Measurements from ENCODE around the gene KCNN3.
A peak's percentile ranks its signal among the peaks of the same experiment; 100 is the strongest.
"Not testable (repeated sequence)": the region's sequence is repeated elsewhere in the genome, so short reads cannot be mapped to it uniquely, and the experiment has no call there.

Gene KCNN3

DNA sequence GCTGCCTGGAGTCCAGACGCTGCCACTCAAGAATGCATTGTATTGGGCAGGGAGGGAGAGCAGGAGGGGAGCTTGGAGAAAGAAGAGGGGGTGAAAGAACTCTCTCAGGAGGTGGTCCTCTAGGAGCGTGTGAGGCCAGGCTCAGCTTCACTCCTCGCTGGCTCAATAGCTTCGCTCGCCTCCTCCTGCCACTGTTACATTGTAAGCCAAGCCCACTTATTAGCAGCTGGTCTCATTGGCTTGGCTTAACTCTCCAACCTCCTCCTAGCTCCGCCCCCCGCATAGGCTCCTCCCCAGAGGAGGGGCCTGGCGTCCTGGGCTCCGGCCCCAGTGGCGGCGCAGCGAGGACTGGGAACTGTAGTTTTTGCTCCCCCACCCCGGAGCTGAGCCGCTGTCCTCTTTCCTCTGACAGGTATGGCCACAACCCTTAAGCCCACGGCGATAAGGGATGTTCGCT, at the start of gene KCNN3:
Gene KCNN3 (minus strand): TSS at position 167 of the 457 bp plus-strand sequence. CDS start 317 bp downstream, outside the sequence.
- peak; percentile 98 for DNase-seq

DNA sequence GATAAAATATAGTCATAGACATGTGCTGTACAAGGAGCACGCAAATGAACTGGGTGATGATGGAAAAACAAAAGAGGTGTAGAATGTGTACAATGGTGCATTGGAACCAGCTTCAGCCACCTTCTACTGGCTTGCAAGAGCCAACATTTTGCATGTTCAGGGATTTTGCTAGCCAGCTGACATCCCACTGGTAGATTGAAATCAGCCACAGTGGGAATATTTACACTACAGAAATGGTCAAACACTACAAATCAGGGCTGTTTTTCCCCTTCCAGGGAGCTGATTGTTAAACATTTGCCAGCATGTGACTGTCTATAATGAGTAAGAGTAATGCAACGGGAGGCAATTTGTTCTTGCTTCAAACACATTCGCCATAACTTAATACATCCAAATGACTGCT, 43.2 kb upstream of the KCNN3 start:
- DNase-seq: no peak

DNA sequence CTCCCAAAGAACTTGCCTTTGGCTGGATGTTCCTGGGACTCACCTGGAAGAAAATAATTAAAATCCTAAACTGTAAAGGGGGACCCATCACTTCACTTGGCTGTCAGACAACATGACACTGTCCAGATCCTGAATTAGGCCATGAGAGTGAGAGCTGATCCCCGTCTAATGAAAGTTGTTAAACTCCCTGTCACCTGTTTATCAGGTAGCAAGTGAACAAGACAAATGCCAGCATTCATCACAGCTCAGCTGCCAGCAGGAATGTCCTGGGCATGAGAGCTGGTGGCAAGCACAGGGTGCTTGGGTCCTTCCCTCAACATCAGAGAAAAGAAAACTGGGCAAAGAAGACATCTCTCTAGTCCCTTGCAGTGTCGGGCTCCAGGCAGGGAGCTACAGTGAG, 42.7 kb upstream of the KCNN3 start:
- no peak for DNase-seq

DNA sequence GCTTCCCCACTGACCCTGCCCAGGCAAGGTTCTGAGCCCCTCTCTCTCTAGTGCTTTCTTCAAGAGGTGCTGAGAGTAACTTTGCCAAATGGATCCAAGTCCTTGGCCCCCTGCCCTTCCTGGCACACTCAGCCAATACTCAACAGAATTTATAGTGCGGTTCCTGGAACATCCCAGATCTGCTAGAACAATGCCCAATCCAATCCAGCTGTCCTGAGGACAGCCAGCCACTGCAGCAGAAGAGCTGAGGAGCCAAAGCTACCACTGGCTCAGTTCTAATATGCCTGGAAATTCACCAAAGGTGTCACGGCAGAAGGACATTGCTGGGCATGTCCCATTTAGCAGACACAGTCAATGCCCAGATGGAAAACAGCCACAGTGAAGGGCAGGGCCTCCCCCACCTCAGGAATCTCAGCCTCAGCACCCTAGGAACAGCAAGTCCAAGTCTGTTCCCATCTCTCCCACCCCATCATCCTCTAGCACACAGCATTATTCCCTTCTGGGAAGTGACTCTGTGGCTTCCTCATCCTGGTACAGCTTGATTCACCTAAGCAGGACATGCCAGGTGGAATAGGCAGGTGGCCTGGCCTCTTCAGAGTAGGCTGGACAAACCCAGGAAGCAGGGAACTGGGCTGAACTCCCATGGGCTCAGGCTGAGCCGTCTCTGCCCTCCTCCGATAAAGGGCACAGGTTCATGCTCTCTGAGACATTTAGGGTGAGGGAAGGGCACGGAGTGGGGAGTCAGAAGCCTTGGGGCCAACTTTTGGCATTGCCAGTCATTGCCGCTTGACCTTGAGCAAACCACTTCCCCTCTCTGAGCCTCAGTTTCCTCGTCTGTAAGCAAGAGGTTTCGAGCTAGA, 41.8 kb upstream of the KCNN3 start:
- DNase-seq: no peak

DNA sequence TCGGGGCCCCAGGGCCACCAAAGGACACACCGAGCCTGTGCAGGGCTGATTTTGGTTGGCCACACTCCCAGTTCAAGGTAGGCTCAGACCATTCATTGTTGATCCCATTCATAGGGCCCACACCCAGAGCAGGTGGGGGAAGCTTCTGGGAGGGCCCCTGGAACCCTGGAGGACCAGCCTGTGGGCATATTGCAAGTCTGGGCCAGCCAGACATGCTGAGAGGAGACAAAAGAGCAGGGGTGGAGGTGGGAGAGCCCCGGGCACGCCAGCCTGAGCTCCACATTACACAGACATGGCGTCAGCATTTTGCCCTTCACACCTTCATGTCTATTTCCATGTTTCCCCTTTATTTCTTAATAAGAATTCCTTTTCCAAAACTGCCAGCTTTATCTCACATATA, 40.8 kb upstream of the KCNN3 start:
- DNase-seq: no peak

DNA sequence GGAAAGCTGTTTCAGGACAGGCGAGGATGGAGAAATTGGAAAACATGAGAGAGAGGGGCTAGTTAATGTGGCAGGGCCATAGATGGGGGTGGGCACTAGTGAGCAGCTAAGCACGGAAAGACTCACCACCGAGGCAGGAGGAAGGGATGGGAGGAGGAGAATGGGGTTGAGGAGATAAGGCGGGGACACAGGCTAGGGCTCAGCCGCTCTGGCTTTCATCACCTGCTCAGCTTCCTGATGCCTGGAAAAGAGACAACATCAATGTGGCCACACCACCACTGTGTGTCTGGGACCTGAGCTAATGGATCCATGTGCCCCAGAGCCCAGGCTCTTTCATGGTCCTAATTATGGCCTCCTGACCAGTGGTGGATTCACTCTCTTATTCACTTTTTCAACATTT, 38.9 kb upstream of the KCNN3 start:
- DNase-seq: no peak

DNA sequence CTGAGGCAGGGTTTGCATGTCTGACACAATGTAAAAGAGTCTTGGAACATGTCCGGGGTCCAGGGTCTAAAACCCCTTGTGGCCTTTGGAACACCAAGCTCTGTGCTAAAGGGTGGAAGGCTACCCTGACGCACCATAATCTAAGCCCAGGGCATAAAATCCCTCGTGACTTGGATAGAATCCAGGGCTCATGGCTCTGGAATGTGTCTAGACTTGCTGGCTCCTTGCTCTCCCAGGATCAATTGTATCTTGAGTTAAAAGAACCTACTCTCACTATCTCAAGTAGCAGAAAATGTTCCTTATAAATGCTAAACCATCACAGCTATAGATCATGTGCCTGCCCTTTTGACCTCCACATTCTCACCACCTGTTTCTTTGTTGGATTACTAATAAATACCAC, 38.0 kb upstream of the KCNN3 start:
- not testable (repeated sequence) for DNase-seq

DNA sequence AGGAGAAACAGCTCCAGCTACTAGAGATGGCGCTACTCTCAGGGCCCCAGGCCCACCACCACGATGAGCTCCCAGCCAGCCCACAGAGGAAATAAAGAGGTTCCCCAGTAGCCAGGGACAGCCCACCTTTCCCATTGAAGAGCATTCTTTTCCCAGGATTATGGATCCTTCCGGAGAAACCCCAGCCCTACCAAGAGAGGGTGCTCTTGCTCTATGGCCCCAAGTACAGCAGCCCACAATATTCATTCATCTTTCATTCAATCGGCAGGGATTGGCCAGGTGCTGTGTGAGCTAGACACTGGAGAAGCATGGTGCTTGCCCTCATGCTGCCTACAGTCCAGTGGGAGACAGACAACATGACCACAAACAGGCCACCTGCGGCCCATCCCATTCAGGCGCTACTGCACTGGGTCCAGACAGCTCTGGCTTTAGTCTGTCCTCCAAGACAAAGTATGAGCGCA, 36.6 kb upstream of the KCNN3 start:
- DNase-seq: no peak

DNA sequence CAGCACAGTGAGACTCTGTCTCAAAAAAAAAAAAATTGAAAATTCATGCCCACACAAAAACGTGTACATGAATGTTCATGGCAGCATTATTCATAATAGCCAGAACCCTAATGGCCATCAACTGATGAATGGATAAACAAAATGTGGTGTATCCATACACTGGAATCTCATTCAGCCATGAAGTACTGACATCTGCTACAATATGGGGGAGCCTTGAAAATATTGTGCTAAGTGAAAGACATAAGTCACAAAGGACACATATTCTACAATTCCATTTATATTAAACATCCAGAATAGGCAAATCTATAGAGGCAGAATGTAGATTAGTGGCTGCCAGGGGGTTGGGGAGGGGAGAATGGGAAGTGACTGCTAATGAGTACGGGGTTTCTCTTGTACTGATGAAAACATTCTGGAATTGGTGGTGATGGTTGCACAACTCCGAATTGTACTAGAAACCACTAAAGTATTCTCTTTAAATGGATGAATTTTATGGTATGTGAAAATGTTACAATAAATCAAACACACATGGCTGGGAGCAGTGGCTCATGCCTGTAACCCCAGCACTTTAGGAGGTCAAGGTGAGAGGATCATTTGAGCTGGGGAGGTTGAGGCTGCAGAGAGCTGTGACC, 33.0 kb upstream of the KCNN3 start:
- DNase-seq: no peak

DNA sequence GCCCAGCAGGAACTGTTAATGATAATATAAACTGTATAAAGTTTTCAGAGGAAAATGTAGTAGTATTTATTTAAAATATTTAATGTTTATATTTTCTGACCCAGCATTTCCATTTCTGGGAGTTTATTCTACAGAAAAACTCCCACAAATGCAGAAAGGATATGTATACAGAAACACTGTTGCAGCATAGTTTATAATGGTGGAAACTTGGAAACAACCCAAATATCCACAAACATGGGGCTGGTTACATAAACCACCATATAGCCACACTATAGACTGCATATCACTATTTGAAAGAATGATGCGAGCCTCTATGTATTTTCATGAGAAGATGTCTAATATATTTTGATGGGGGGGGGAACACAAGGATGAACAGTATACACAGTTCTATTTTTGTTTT, 31.5 kb upstream of the KCNN3 start:
- DNase-seq: no peak

DNA sequence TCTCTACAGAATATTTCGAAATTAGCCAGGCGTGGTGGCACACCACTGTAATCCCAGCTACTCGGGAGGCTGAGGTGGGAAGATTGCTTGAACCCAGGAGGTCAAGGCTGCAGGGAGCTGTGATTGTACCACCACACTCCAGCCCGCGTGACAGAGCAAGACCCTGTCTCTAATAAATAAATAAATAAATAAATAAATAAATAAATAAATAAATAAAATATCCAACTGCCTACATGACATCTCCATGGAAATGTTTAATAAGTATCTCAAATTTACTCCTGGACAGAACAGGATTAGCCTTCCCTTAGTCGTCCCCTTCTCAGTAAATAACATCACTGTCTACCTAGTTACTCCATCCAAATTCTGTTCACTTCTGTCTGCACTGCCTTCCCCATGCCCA, 29.0 kb upstream of the KCNN3 start:
- no peak for DNase-seq

DNA sequence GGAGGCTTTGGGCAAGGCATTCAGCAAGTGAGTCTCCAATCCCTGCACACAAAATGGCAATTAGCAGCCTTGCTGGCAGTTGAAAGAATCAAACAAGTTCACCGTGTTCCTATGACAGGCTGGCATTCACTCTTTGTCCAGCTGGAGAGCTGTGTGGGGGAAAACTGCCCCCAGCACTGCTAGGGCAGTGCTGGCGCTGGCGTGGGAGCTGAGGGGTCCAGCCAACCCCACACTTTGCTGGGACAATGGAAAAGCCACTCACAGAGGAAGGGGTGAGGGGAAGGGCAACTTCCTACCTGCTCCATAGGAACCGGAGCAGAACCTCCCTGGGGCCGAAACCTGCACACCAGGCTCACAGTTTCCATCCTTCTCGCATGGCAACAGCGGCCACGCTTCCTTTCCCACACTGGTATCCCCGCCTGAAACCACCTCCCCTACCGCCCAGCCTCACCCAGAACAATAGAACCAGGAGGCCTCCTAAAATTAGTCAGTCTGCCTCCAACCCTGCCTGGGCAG, 26.7 kb upstream of the KCNN3 start:
- no peak for DNase-seq

DNA sequence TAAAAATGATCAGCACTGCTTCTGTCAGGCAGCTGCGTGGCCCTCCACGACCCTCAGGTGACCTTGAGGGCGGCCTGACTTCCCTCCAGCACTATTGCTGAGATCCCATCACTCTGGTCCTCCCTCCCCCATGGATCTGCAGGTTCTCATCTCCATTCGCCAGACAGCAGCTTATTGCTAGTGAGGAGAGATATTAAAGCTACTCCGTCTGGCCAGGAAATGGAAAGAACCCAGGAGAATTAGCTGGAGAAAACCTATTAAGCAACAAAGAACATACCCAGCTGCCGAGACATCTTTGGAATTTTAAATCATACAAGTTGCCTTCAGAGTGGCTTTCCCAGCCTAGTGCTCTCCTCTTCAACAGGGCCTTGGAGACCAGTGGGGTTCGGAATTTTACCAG, 25.7 kb upstream of the KCNN3 start:
- DNase-seq: no peak

DNA sequence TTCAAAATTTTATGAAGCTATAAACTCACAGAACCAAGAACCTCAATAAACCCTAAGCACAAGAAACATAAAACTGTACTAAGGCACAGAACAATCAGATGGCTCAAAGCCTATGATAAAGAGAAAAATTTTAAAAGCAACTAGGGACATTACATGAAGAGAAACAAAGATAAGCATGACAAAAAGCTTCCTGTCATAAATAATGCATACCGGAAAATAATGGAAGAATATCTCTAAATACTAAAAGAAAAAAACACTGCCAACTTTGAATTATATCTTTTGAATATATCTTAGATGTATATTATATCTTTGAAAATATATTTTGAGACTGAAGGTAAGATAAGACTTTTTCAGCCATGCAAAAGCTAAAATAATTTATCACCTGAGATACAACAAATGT, 21.4 kb upstream of the KCNN3 start:
- no peak for DNase-seq

DNA sequence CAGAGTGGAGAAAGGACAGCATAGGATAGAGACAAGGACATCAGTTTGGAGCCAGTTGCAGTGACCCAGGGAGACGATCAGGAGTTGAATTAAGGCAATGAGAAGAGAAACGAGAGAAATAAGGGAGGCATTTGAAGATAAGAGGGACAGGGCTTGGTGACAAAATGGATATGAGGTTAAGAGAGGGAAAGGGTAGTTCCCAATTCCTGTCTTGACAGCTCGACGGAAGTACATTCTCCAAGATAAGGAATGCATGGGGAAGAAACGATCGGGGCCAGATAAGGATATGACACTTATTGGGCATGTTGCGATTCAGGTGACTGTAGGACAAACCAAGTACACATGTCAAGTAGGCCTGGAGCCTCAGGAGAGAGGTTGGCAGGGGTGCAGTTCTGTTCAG, 18.7 kb upstream of the KCNN3 start:
- DNase-seq: no peak

DNA sequence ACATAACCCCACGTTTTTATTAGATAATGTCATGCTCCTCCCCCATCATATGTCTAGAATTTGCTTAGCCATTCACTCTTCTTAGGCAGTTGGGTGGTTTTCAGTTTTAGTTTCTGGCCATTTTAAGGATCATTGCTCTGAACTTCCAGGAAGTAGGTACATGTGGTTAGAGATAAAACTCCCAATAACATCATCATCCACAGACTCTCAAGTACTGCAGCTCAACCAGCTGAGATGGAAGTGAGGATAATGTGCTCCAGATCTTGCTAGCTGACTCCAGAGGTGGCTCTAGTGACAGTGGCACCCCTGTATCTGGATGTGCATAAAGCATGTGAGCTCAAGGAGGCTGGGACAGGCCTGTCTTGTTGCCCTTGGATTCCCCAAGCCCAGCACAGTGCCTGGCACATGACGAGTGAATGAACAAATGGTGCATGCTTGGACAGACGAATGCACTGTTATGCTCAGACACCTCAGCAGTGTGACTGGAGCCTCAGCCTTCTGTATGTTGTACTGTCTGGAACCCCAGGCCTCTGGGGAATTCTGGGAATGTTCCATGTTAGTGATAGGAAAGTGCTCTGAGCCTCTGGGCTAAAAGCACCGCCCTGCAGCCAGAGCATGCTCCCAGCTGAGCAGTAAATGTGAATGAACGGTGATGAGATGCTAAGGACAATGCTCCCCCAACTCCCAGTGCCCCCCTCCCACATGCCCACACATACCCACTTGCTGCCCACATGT, 16.4 kb upstream of the KCNN3 start:
- DNase-seq: no peak

DNA sequence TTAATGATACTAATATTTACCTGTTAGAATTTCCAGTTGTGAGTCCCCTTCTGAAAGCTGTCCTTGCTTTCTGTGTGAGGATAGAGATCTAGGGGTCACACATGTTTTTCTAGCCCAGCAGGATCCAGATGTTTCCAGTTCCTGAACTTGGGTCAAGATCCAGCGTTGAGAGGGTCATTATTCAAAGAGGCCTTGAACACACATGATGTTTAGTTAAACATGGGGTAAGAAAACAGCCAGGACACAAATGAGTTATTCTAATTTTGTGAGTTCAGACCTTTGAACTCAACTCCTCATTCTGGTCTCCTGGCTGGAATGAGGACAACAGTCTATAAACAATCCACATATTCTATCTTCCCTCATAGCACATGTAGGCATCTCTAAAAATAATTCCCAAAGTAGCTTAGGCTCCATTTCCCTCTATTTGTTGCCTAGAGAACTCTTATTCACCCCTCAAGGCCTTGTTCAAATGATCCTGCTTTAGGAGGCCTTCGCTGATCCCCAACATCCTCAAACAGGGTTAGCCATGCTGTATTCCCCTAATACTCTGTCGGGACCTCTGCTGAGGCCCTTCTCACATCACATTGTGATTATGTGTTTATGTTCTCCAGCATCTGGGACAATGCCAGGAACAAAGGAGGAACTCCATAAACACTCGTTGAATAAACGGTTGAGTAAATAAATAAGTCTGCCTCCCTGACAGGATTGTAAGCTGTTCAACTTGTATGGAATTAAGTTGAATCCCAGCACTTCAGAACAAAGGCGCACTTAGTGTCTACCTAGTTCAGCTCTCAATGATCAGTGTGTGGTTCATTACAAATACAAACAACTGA, 15.0 kb upstream of the KCNN3 start:
- DNase-seq: no peak

DNA sequence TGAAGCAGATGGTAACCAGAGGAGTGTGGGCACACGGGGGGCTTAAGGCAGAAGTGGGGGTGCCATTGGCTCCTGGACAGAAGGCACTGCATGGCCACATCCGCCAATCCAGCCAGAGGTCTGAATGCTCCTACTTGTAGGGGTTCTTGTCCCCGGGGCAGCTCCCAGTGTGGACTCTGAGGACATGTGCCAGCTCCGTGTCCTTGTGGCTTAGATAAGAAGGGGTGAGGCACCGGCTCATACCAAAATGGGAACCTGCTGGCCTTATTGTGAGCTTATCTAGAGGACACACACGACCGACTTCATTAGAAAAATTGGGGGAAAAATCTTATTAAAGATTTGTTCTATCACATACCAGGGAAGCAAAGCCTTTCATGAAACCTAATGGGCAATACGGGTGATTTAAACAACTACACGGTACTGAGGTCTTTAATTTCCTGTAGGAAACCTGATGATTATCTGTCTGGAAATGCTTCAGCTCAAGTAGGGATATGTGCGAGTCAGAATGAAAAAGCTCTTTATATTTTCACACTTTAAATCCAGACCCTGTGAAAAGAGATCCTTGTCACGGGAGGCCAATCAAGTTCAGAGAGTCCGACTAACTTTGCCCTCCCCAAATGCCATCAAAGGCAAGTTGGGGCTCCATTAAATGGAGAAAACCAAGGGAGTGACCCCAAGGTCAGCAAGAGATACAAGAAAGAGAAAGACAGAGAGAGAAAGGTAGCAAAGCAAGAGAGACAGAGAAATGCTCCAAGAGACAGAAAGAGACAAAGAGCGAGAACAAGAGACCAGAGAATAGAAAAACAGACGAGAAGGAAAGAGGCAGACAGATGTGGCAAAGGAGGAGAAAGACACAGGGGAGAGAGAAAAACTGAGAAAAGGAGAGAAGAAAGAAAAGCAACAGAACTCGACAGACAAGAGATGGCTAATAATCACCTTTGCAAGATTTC, 14.1 kb upstream of the KCNN3 start:
- DNase-seq: no peak

DNA sequence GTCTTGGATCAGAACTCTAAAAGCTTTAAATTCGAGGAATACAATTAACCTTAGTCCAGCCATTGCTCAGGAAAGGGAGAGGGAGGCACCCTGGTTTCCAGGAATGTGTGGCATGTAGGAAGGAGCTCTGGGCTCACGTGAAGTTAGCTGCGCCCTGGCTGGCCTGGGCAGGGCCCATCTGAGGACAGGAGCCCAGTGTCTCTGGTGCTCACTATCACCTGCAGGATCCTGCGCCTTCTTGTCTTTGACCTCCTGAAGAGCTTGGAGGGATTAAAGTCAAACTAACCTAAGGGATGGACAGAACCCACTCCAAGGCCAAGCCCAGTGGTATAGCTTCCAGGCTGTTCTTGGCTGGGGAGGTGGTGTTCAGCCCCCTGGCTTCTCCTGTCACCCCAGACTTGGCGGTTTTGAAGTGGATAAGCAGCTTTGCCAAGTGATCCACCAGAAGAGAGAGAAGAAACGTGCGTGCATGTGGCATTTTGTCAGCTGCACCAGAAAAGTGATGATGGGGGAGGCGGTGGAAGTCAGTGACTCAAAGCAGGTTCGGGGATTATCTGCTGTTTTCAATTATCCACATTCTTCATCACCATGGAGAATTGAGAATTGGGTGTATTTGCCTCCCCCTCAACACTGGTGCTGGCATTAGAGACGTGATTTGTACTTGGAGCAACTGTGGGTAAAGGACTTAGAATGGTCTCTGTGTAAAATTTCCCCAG, 11.9 kb upstream of the KCNN3 start:
- no peak for DNase-seq

DNA sequence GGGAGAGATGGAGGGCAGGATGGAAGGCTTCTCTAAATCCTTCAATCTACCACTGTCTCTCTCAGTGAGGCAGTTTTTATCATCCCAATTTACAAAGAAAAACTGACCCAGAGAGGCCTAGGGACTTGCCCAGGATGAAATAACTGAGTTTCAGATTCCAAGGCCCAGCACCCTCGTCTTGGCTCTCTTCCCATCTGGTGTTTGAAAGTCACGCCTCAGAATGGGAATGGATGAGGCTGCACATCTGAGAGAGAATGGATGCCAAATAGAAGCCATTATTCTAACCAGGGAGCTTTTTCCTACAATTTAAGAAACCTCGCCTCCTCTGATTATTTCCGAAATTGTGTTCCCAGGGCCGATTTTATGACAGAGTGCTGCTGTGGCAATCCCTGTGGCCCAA, 10.6 kb upstream of the KCNN3 start:
- no peak for DNase-seq

DNA sequence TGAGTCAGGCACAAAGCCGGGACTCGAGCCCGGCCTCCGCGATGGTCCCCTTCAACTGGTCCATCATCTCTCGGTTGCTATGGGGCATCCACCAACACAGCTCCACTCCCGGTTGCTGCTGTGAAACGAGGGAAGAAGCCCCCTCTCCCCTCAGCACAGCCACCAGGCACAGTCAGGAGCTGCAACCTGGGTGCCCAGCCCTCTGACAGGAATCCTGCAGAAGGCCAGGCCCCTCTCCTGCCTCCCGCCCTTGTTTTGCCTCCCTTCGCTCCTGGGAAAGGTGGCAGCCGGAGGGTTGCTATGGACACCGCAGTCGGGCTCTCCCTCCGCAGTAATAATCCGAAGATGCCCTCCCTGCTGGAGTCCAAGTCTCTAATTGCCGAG, 8.9 kb upstream of the KCNN3 start:
- DNase-seq: no peak

Data from NCI-H187 treated with DMSO at 0.1 percent for 48 hours (cell line).